Endothelial cell of umbilical vein (primary cell): ENCODE data around the gene FABP1. TPM values are rescaled to one million over a fixed set of nuclear protein-coding genes. Genes with fewer than 3 reads are reported as not detected.

ENCODE experiments used
- BruUV-seq: library from RNA; stranded (reverse); fragments of 400-500 nt; replicated peaks from 2 replicates; lab custom pipeline; 2021; lab: Mats Ljungman, UMichigan
- CTCF ChIA-PET: fragments of 300-600, 350-600 bp; sonication (Branson Sonifier 250); formaldehyde crosslinking; loops from one replicate; lab custom pipeline; 2021; ENCODE audit warnings: antibody characterized with exemption, inconsistent platforms; lab: Charles Lee
- POLR2A ChIA-PET: fragments of 300-600, 350-600 bp; sonication (Branson Sonifier 250); formaldehyde crosslinking; loops from one replicate; lab custom pipeline; 2021; ENCODE audit warnings: antibody characterized with exemption, inconsistent platforms; lab: Charles Lee
- DNase-seq: peaks from one replicate; pipeline ENCODE4 v3.0.0-alpha.2; 2011; ENCODE audit warnings: low read depth, low spot score
- FAIRE-seq: peaks from 2 replicates; lab custom pipeline; 2011; peaks lifted over from hg19 to GRCh38; lab: Jason Lieb, UNC
- H2AFZ ChIP-seq: 2 replicates; pipeline ENCODE4 v1.6.0; 2012; ENCODE audit warnings: low read depth, low read length, control low read depth, inconsistent platforms
- H3K27ac ChIP-seq: 2 replicates; pipeline ENCODE4 v1.5.1; 2011; ENCODE audit warnings: low read depth, mild to moderate bottlenecking, control low read depth, low read length, moderate library complexity; ENCODE audit not compliant: insufficient read depth
- H3K27me3 ChIP-seq, 2 experiments: 2 replicates each; pipeline versions ENCODE4 v1.6.0 to v1.6.1; 2011; ENCODE audit warnings: low read length in 2 of 2, mixed read lengths in 1 of 2; ENCODE audit not compliant: control insufficient read depth in 2 of 2, insufficient read depth in 2 of 2
- H3K36me3 ChIP-seq, 2 experiments: 2 replicates in 1 of 2; 3 replicates in 1 of 2; pipeline ENCODE4 v1.5.1; 2011; ENCODE audit warnings: low read length in 2 of 2, mild to moderate bottlenecking in 1 of 2, moderate library complexity in 1 of 2; ENCODE audit not compliant: control insufficient read depth in 2 of 2, insufficient read depth in 2 of 2; ENCODE audit errors: extremely low read depth in 1 of 2
- H3K4me1 ChIP-seq: 3 replicates; pipeline ENCODE4 v1.5.1; 2011; ENCODE audit warnings: mild to moderate bottlenecking, low read length; ENCODE audit not compliant: control insufficient read depth, insufficient read depth; ENCODE audit errors: extremely low read depth
- H3K4me2 ChIP-seq: 2 replicates; pipeline ENCODE4 v1.6.1; 2011; ENCODE audit warnings: low read length, control low read depth, mixed read lengths; ENCODE audit not compliant: insufficient read depth
- H3K4me3 ChIP-seq, 3 experiments: fragments of 200-600 bp in 1 of 3; sonication (generic), shearing (Covaris generic) in 1 of 3; replicated peaks in 1 of 3; 2 replicates each; pipeline ENCODE4 v1.5.1; 2011 to 2016; ENCODE audit warnings: control low read depth in 3 of 3, low read length in 3 of 3, mild to moderate bottlenecking in 2 of 3, inconsistent platforms in 1 of 3, low read depth in 1 of 3, moderate library complexity in 1 of 3; ENCODE audit not compliant: insufficient read depth in 1 of 3
- H3K79me2 ChIP-seq: 2 replicates; pipeline ENCODE4 v1.6.0; 2012; ENCODE audit warnings: low read length, inconsistent platforms; ENCODE audit not compliant: control insufficient read depth, insufficient read depth
- H3K9ac ChIP-seq: replicated peaks from 2 replicates; pipeline ENCODE3; 2011; ENCODE audit warnings: low read length, control low read depth; ENCODE audit not compliant: insufficient read depth; ENCODE audit errors: extremely low read depth
- H3K9me1 ChIP-seq: replicated peaks from 3 replicates; pipeline ENCODE4 v1.6.0; 2011; ENCODE audit warnings: mild to moderate bottlenecking, low read length; ENCODE audit not compliant: control insufficient read depth, insufficient read depth; ENCODE audit errors: extremely low read depth
- H3K9me3 ChIP-seq: replicated peaks from 2 replicates; pipeline ENCODE4 v1.5.1; 2012; ENCODE audit warnings: low read length, inconsistent platforms; ENCODE audit not compliant: control insufficient read depth, insufficient read depth
- H4K20me1 ChIP-seq: replicated peaks from 2 replicates; pipeline ENCODE3; 2011; ENCODE audit warnings: mild to moderate bottlenecking, low read length; ENCODE audit not compliant: control insufficient read depth, insufficient read depth; ENCODE audit errors: extremely low read depth
- EZH2 ChIP-seq: IDR thresholded peaks from 2 replicates; pipeline ENCODE4 v1.6.1; 2012; ENCODE audit warnings: borderline replicate concordance, low read depth, mild to moderate bottlenecking, moderate library complexity, low read length, inconsistent platforms; ENCODE audit not compliant: severe bottlenecking
- FOS ChIP-seq: IDR thresholded peaks from 2 replicates; pipeline ENCODE4 v1.6.1; 2011; ENCODE audit warnings: mild to moderate bottlenecking, low read length, moderate library complexity, borderline replicate concordance; ENCODE audit not compliant: insufficient read depth
- GATA2 ChIP-seq: IDR thresholded peaks from 2 replicates; pipeline ENCODE4 v1.7.0; 2011; ENCODE audit warnings: low read depth, mild to moderate bottlenecking, moderate library complexity, mixed read lengths, low read length; ENCODE audit not compliant: insufficient read length, insufficient read depth
- JUN ChIP-seq: IDR thresholded peaks from 2 replicates; pipeline ENCODE4 v1.6.1; 2011; ENCODE audit warnings: borderline replicate concordance, low read depth; ENCODE audit not compliant: insufficient read length, insufficient read depth
- MAX ChIP-seq: IDR thresholded peaks from 2 replicates; pipeline ENCODE4 v1.6.1; 2011; ENCODE audit not compliant: insufficient read depth, insufficient read length
- MYC ChIP-seq: IDR thresholded peaks from one replicate; pipeline ENCODE4 v1.6.1; 2011; ENCODE audit warnings: mild to moderate bottlenecking, low read depth, low read length
- POLR2A ChIP-seq: IDR thresholded peaks from 2 replicates; pipeline ENCODE4 v1.6.1; 2012; ENCODE audit warnings: low read depth, mild to moderate bottlenecking, control low read depth, low read length
- POLR2AphosphoS5 ChIP-seq: IDR thresholded peaks from 2 replicates; pipeline ENCODE4 v1.6.1; 2012; ENCODE audit warnings: low read depth, mild to moderate bottlenecking, control low read depth, low read length, moderate library complexity; ENCODE audit not compliant: insufficient read depth
- dilution Hi-C: fragments of 300-500 bp; cut with MboI; formaldehyde crosslinking; loops from one replicate; pipeline ENCODE4 v1.15.0; 2019; ENCODE audit warnings: low sequenced_read_pairs; ENCODE audit not compliant: extremely low pct_ligation_motif_present
- intact Hi-C: fragments of 100-400 bp; cut with micrococcal nuclease; formaldehyde crosslinking; loops from one replicate; pipeline ENCODE4 v1.10.0; 2022
- polyA plus RNA-seq, 4 experiments: library from polyadenylated mRNA; depleted of rRNA in 3 of 4; stranded (reverse) in 3 of 4; unstranded in 1 of 4; fragments of >200 nt; gene quantifications; 2 replicates each; pipeline versions ENCODE4 v1.2.1 to v1.2.3, GENCODE V29; 2011 to 2012; ENCODE audit warnings: missing spikeins in 1 of 4
- total RNA-seq: library from RNA; stranded (reverse); gene quantifications from 2 replicates; pipeline ENCODE4 v1.2.3, GENCODE V29; 2021
- TF ChIP-seq, protein P1 (sequence below), 2 donors: IDR thresholded peaks; 1 replicate in 1 of 2; 2 replicates in 1 of 2; pipeline ENCODE4 v1.5.1; 2011; ENCODE audit warnings: low read length in 2 of 2, mild to moderate bottlenecking in 2 of 2, moderate library complexity in 2 of 2, control low read depth in 1 of 2, inconsistent platforms in 1 of 2, low read depth in 1 of 2; ENCODE audit not compliant: insufficient read depth in 1 of 2; ENCODE audit errors: extremely low read depth in 1 of 2

Gene FABP1
- total and polyA plus RNA-seq, 2 donors (not counting 3 experiments of a cell fraction or from before 2014, with no cell fraction given), result not detected

DNA sequence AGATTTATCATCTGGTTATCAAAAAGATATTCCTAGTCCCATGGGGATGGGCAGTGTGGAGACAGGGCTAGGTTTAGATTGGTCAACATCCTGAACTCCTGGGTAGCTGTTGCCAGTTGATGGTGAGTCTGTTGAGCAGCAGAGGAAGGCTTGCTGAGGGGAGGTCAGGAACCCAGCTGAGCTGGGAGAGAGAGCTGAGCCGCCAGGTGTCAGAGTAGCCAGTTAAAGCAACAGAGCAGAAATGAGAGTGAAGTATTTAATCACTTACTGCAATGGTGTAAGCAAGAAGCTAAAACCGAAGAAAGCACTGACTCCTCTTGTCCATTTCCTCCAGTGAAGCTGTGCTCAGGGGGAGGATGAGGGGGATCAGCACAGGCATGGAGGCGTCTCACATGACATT lies 30.7 kb downstream of the FABP1 start:
- DNase-seq, result no peak
- H3K4me2 ChIP-seq, result no peak overlapping the region
- dilution Hi-C loops, result no loop called here
- H3K27ac ChIP-seq, result no peak overlapping the region
- H3K27me3 ChIP-seq, result no peaks in the 10 kb centered on the region
- no peaks in the 10 kb centered on the region for H3K9me1 ChIP-seq
- TF ChIP-seq JUN, result no peak
- FAIRE-seq, result no peak
- H4K20me1 ChIP-seq, result no peaks in the 10 kb centered on the region
- no peaks in the 10 kb centered on the region for H3K79me2 ChIP-seq
- H2AFZ ChIP-seq, result no peak overlapping the region
- no peak overlapping the region for H3K4me3 ChIP-seq
- no peaks in the 10 kb centered on the region for H3K4me1 ChIP-seq
- BruUV-seq, result no TSS peak
- H3K9me3 ChIP-seq, result no peaks in the 10 kb centered on the region
- CTCF ChIA-PET, result no interaction called here
- H3K9ac ChIP-seq, result no peak overlapping the region
- POLR2A ChIA-PET, result no interaction called here
- intact Hi-C loops, result no loop called here
- no peaks in the 10 kb centered on the region for H3K36me3 ChIP-seq

DNA sequence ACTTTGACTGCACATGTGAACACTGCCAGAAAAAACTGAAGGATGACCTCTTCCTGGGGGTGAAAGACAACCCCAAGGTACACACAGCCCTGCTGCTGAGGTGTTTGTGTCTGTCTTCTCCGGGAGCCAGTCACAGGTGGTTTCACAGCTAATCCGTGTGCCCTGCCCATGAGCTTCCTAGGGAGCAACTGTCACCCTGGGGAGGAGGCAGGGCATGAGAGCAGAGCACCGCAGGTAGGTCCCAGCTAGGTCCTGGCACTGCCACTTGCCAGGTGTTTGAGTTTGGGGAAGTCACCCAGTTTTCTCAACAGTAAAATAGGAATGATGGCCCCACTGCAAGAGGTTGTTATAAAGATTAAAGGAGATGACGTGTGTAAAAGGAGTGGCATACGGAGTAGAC lies 31.2 kb downstream of the FABP1 start:
- FAIRE-seq (no peak), DNase-seq (no peak)
- H3K27me3 ChIP-seq, result no peaks in the 10 kb centered on the region
- no peak overlapping the region for H2AFZ ChIP-seq
- intact Hi-C loops, result no loop called here
- H4K20me1 ChIP-seq, result no peaks in the 10 kb centered on the region
- no peak overlapping the region for H3K9ac ChIP-seq
- H3K9me3 ChIP-seq, result no peaks in the 10 kb centered on the region
- dilution Hi-C loops, result no loop called here
- ChIA-PET CTCF (interaction anchor here (1.2 to 1.3 kb wide), 2 partner anchors 16 to 37 kb away, joined by 3 read pairs; no protein-coding TSS in a partner anchor), POLR2A (no interaction called here)
- no peaks in the 10 kb centered on the region for H3K4me1 ChIP-seq
- no peaks in the 10 kb centered on the region for H3K9me1 ChIP-seq
- H3K4me3 ChIP-seq, result no peak overlapping the region
- no peaks in the 10 kb centered on the region for H3K36me3 ChIP-seq
- no peak overlapping the region for H3K27ac ChIP-seq
- H3K4me2 ChIP-seq, result no peak overlapping the region
- TF ChIP-seq, protein P1, sequence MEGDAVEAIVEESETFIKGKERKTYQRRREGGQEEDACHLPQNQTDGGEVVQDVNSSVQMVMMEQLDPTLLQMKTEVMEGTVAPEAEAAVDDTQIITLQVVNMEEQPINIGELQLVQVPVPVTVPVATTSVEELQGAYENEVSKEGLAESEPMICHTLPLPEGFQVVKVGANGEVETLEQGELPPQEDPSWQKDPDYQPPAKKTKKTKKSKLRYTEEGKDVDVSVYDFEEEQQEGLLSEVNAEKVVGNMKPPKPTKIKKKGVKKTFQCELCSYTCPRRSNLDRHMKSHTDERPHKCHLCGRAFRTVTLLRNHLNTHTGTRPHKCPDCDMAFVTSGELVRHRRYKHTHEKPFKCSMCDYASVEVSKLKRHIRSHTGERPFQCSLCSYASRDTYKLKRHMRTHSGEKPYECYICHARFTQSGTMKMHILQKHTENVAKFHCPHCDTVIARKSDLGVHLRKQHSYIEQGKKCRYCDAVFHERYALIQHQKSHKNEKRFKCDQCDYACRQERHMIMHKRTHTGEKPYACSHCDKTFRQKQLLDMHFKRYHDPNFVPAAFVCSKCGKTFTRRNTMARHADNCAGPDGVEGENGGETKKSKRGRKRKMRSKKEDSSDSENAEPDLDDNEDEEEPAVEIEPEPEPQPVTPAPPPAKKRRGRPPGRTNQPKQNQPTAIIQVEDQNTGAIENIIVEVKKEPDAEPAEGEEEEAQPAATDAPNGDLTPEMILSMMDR (IDR thresholded peaks at IDR 0.05; ENCODE audit: extremely low read depth in 1 of 2, insufficient read depth in 1 of 2, low read depth in 1 of 2, low read length in 2 of 2), result no peak
- TF ChIP-seq JUN (no peak), POLR2A (no peak), GATA2 (no peak), EZH2 (no peak), FOS (no peak), MAX (no peak), POLR2AphosphoS5 (no peak), MYC (no peak)
- no TSS peak for BruUV-seq
- no peaks in the 10 kb centered on the region for H3K79me2 ChIP-seq
